Loucy (cell line): ENCODE measurements around the gene GNAT2.

Experiments
- CTCF ChIP-seq: fragments of 200-600 bp; sonication (generic); conservative IDR thresholded peaks from 2 replicates; pipeline ENCODE4 v1.5.1; 2014; ENCODE audit warnings: mild to moderate bottlenecking, antibody characterized with exemption, low read length
- EZH2phosphoT487 ChIP-seq: fragments of 200-600 bp; IDR thresholded peaks from 2 replicates; pipeline ENCODE4 v1.6.1; 2018; ENCODE audit warnings: antibody characterized with exemption, mild to moderate bottlenecking, moderate library complexity, borderline replicate concordance

GRCh38 chr1:109624201-109625010, 5.0 kb upstream of the GNAT2 start:
- TF ChIP-seq CTCF (no peak), EZH2phosphoT487 (no peak)
